Aorta (tissue), 5 donors: Measurements from ENCODE around the gene CDC42BPB. TPM values are rescaled to one million over a fixed set of nuclear protein-coding genes. Genes with fewer than 3 reads are reported as not detected.
"Not testable (repeated sequence)": the region's sequence is repeated elsewhere in the genome, so short reads cannot be mapped to it uniquely, and the experiment has no call there.

ENCODE experiments used
- ATAC-seq: fragments of 200-7000 bp; cut with Tn5 transposase; one replicate; pipeline ENCODE4 v1.9.1; 2022; ENCODE audit warnings: moderate library complexity; ENCODE audit not compliant: low FRiP score
- DNase-seq, 2 donors: peaks; one replicate each; pipeline ENCODE4 v3.0.0-alpha.2; 2020
- H3K27ac ChIP-seq, 2 donors: one replicate each; pipeline ENCODE4 v1.5.1; 2013; ENCODE audit warnings: low read length in 2 of 2, mild to moderate bottlenecking in 2 of 2, moderate library complexity in 2 of 2, control low read depth in 1 of 2, inconsistent platforms in 1 of 2, low read depth in 1 of 2
- H3K27me3 ChIP-seq, 2 donors: one replicate each; pipeline ENCODE4 v1.6.1; 2013; ENCODE audit warnings: control low read depth in 1 of 2, low read length in 1 of 2, mild to moderate bottlenecking in 1 of 2, moderate library complexity in 1 of 2; ENCODE audit not compliant: insufficient read depth in 2 of 2, control insufficient read depth in 1 of 2
- H3K36me3 ChIP-seq, 2 donors: one replicate each; pipeline ENCODE4 v1.6.1; 2013; ENCODE audit warnings: control low read depth in 1 of 2, low read length in 1 of 2, mild to moderate bottlenecking in 1 of 2; ENCODE audit not compliant: insufficient read depth in 2 of 2, control insufficient read depth in 1 of 2
- H3K4me1 ChIP-seq, 2 donors: one replicate each; pipeline ENCODE4 v1.6.1; 2013; ENCODE audit warnings: low read length in 2 of 2, control low read depth in 1 of 2, mild to moderate bottlenecking in 1 of 2, moderate library complexity in 1 of 2; ENCODE audit not compliant: insufficient read depth in 2 of 2, control insufficient read depth in 1 of 2
- H3K4me3 ChIP-seq, 2 donors: one replicate each; pipeline ENCODE4 v1.5.1; 2013; ENCODE audit warnings: low read length in 2 of 2, control low read depth in 1 of 2, mild to moderate bottlenecking in 1 of 2
- H3K9me3 ChIP-seq: one replicate; pipeline ENCODE4 v1.6.1; 2013; ENCODE audit warnings: mild to moderate bottlenecking, low read length; ENCODE audit not compliant: control insufficient read depth
- WGBS, 2 donors: extraction: QIAGEN DNeasy Blood & Tissue Kit; methylation state at CpG; one replicate each; pipeline ENCODE4 v1.1.7; 2013; 5-methylcytosine and 5-hydroxymethylcytosine counted together
- intact Hi-C, 2 donors: fragments of 100-400 bp; cut with DNase I; formaldehyde crosslinking; loops; one replicate each; pipeline versions ENCODE4 v1.14.2 to v1.15.0; 2022
- polyA plus RNA-seq, 2 donors: library from polyadenylated mRNA; stranded (reverse); fragments of 200-250 nt; gene quantifications; one replicate each; pipeline ENCODE4 v1.2.3, GENCODE V29; 2013
- total RNA-seq, 2 donors: library from RNA; stranded (reverse); fragmentation: NEBNext Ultra II Directional; extraction: Animal tissue kit (Norgen Biotek cat#: 25700); gene quantifications; one replicate each; pipeline ENCODE4 v1.2.1, GENCODE V29; 2021
- donor health status: healthy with polysubstance abuse.
- donor health status: Bipolar disorder and iron deficiency.
- donor health status: DM: no; HTN: no; CAD: no.
- donor health status: DM: no; HTN: no; CAD: no.
- donor health status: DM: yes; HTN: yes; CAD: no.

The CDC42BPB gene
- total and polyA plus RNA-seq, 4 donors = 18.4 to 101 (median 63.8) TPM

GRCh38 chr14:102928412-102929240 is 128.7 kb downstream of the CDC42BPB start:
- peak; percentile 76 to 90 for DNase-seq
- Histone ChIP-seq H3K9me3 (no peaks in the 10 kb centered on the region), H3K27ac (no peak overlapping the region), H3K4me1 (no peaks in the 10 kb centered on the region), H3K4me3 (no peak overlapping the region), H3K27me3 (no peaks in the 10 kb centered on the region), H3K36me3 (peaks cover 0 to 2% of the 10 kb centered on the region in 2 donors)
- peak; percentile 43 for ATAC-seq
- intact Hi-C loops = loop anchor here in 1 of 2 donors (10.0 kb wide), 1 partner anchor 404 kb away; no protein-coding TSS in a partner anchor
- WGBS, 2 donors = 1 to 2% methylated on average over 76 to 94 of the region's 94 CpGs

GRCh38 chr14:102927878-102928411 is 129.4 kb downstream of the CDC42BPB start:
- Histone ChIP-seq H3K36me3 (peaks cover 0 to 2% of the 10 kb centered on the region in 2 donors), H3K4me3 (no peak overlapping the region), H3K27ac (no peak overlapping the region), H3K4me1 (no peaks in the 10 kb centered on the region), H3K9me3 (no peaks in the 10 kb centered on the region), H3K27me3 (no peaks in the 10 kb centered on the region)
- WGBS, 2 donors = 15 to 20% methylated on average over 35 of the region's 35 CpGs
- DNase-seq (peak in 1 of 2 donors; percentile 71), ATAC-seq (no peak)
- intact Hi-C loops = loop anchor here in 1 of 2 donors (10.0 kb wide), 1 partner anchor 403 kb away; no protein-coding TSS in a partner anchor

GRCh38 chr14:102927346-102927877 is 129.9 kb downstream of the CDC42BPB start:
- 79 to 81% methylated on average over 18 to 19 of the region's 19 CpGs for WGBS, 2 donors
- ATAC-seq (no peak), DNase-seq (peak in 1 of 2 donors; percentile 73)
- no peaks in the 10 kb centered on the region for H3K4me1 ChIP-seq
- H3K4me3 ChIP-seq = no peak overlapping the region
- H3K27me3 ChIP-seq = no peaks in the 10 kb centered on the region
- no peaks in the 10 kb centered on the region for H3K36me3 ChIP-seq
- H3K9me3 ChIP-seq = no peaks in the 10 kb centered on the region
- H3K27ac ChIP-seq = no peak overlapping the region
- intact Hi-C loops = loop anchor here in 1 of 2 donors (10.0 kb wide), 1 partner anchor 403 kb away; no protein-coding TSS in a partner anchor

- intact Hi-C loops = loop anchor here in 1 of 2 donors (10.0 kb wide), 1 partner anchor 402 kb away; no protein-coding TSS in a partner anchor
- not testable (repeated sequence) for H3K4me1 ChIP-seq, H3K27ac ChIP-seq, H3K36me3 ChIP-seq, H3K27me3 ChIP-seq, DNase-seq, H3K9me3 ChIP-seq, ATAC-seq, H3K4me3 ChIP-seq
- 95 to 99% methylated on average over 10 of the region's 10 CpGs for WGBS, 2 donors
Measured at GRCh38 chr14:102926840-102927239, 130.5 kb downstream of the CDC42BPB start.

- no peak overlapping the region for H3K4me3 ChIP-seq
- WGBS, 2 donors = 78% methylated on average over 12 of the region's 12 CpGs
- no peaks in the 10 kb centered on the region for H3K9me3 ChIP-seq
- H3K27me3 ChIP-seq = no peaks in the 10 kb centered on the region
- H3K36me3 ChIP-seq = no peaks in the 10 kb centered on the region
- no peak overlapping the region for H3K27ac ChIP-seq
- DNase-seq (no peak), ATAC-seq (no peak)
- H3K4me1 ChIP-seq = no peaks in the 10 kb centered on the region
- intact Hi-C loops = loop anchor here in 1 of 2 donors (10.0 kb wide), 1 partner anchor 401 kb away; no protein-coding TSS in a partner anchor
Measured at GRCh38 chr14:102926104-102926503, 131.2 kb downstream of the CDC42BPB start.

- no peaks in the 10 kb centered on the region for H3K27me3 ChIP-seq
Measured at GRCh38 chr14:102925646-102926045, 131.7 kb downstream of the CDC42BPB start.

GRCh38 chr14:102924632-102925588 is 132.4 kb downstream of the CDC42BPB start:
- Histone ChIP-seq H3K4me1 (no peaks in the 10 kb centered on the region), H3K36me3 (no peaks in the 10 kb centered on the region), H3K27ac (no peak overlapping the region), H3K27me3 (no peaks in the 10 kb centered on the region), H3K4me3 (no peak overlapping the region), H3K9me3 (no peaks in the 10 kb centered on the region)
- WGBS, 2 donors = 88 to 92% methylated on average over 21 to 25 of the region's 25 CpGs
- intact Hi-C loops = loop anchor here in 1 of 2 donors (10.0 kb wide), 1 partner anchor 400 kb away; no protein-coding TSS in a partner anchor
- peak in 1 of 2 donors; percentile 41 for DNase-seq
- ATAC-seq = no peak

More at GRCh38 chr14:102925646-102926045, 131.7 kb downstream of the CDC42BPB start:
- H3K9me3 ChIP-seq = no peaks in the 10 kb centered on the region
- ATAC-seq = no peak
- intact Hi-C loops = loop anchor here in 1 of 2 donors (10.0 kb wide), 1 partner anchor 401 kb away; no protein-coding TSS in a partner anchor
- no peak overlapping the region for H3K4me3 ChIP-seq
- no peaks in the 10 kb centered on the region for H3K36me3 ChIP-seq
- no peak overlapping the region for H3K27ac ChIP-seq
- WGBS, 2 donors = 81 to 83% methylated on average over 11 of the region's 11 CpGs
- no peak for DNase-seq
- no peaks in the 10 kb centered on the region for H3K4me1 ChIP-seq
